Kidney tubule cell (primary cell): ENCODE data around the gene HLA-DQA2.
"Not testable (repeated sequence)": the region's sequence is repeated elsewhere in the genome, so short reads cannot be mapped to it uniquely, and the experiment has no call there.

Experiments
- DNase-seq: peaks from one replicate; pipeline ENCODE4 v3.0.0-alpha.2; 2018; ENCODE audit warnings: low spot score

The HLA-DQA2 gene

GRCh38 chr6:32741031-32741960 is at the start of gene HLA-DQA2:
TSS of gene HLA-DQA2 (plus strand) at chr6:32741391. CDS start at chr6:32741444, 53 bp downstream.
- no peak for DNase-seq

GRCh38 chr6:32692019-32692418 is 49.2 kb upstream of the HLA-DQA2 start:
- peak; percentile 38 for DNase-seq

DNA sequence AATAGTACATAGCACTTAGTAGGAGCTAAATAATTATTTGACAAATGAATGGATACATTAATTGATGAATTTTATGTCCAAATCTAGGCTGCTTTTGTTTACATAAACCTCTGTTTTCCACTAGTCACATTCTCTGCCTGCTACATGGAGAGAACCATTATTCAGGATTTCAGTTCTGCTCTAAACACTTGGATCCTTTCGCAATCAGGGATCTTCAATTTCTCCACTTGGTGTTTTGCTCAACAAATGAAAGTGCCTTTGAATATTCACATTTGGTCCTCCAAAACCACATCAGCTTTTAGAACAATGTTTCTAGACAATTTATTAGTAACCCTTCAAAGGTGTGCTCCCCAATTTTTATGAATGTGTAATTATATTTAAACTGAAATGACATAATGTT is 44.2 kb upstream of the HLA-DQA2 start:
- no peak for DNase-seq

- peak; percentile 67 for DNase-seq
Observed at GRCh38 chr6:32700391-32701040, 40.7 kb upstream of the HLA-DQA2 start.

DNA sequence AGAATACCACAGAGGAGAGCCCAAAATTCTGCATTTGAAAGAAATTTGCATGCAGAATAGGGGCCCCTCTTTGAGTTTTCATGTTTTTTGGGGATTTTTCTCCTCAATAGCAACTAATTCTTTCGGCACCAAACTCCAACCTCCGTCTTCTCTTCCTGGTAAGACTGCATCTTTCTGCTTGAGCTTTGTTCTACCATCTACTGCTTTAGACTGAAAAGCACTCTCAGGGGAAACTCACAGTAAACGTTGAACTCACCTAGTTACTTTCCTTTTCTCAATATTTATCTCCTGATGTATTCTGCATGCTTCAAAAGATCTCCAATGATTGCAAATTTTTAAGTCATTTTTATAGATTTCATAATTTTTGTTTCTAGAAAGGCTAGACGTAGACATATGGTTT is 37.8 kb upstream of the HLA-DQA2 start:
- DNase-seq: no peak

DNA sequence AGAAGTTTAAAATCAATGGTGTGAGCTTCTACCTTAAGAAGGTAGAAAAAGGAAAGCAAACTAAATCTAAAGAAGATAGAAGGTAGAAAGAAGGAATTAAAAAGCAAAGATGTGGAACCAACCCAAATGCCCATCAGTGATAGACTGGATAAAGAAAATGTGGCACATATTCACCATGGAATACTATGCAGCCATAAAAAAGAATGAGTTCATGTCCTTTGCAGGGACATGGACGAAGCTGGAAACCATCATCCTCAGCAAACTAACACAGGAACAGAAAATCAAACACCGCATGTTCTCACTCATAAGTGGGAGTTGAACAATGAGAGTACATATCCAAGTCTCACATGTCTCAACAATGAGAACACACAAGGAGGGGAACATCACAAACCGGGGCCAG is 36.0 kb upstream of the HLA-DQA2 start:
- DNase-seq: not testable (repeated sequence)

DNA sequence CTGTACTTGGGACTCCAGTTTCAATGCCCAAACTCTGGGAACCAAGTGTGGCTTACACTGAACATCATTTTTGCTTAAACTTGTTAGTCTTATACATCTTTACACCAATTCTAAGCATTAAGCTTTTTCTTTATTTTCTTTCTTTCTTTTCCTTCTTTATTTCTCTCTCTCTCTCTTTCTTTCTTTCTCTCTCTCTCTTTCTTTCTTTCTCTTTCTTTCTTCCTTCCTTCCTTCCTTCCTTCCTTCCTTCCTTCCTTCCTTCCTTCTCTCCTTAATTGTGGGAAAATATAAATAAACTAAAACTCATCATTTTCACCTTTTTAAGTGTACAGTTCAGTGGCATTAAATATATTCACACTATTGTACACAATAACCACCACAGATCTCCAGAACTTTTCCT is 31.6 kb upstream of the HLA-DQA2 start:
- DNase-seq: no peak

DNA sequence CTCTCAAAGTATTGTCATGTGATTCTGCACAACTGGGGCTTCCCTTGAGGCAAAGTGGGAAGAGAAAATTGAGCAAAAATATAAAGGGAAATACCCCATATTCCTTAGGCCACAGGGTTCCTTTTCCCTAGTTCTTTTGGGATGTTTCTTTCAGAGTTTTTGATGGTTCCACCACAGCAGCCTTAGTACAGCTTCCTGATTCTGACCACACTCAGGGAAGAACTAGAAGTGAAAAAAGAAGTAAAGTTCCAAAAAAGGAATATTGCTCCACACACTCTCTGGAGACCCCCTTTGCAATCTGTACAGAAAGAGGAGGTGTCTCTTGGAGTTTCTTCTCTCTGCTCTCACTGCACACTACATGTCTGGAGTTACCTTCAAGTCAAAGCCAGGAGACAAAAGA is 27.9 kb upstream of the HLA-DQA2 start:
- DNase-seq: no peak

- DNase-seq: no peak
Observed at GRCh38 chr6:32716396-32716795, 24.8 kb upstream of the HLA-DQA2 start.

- DNase-seq: no peak
Observed at GRCh38 chr6:32718879-32719278, 22.3 kb upstream of the HLA-DQA2 start.

GRCh38 chr6:32738126-32738525 is 3.1 kb upstream of the HLA-DQA2 start:
- DNase-seq: no peak

- no peak for DNase-seq
Observed at GRCh38 chr6:32742374-32742773, 1.2 kb downstream of the HLA-DQA2 start.

- DNase-seq: no peak
Observed at GRCh38 chr6:32744776-32745175, 3.6 kb downstream of the HLA-DQA2 start.

DNA sequence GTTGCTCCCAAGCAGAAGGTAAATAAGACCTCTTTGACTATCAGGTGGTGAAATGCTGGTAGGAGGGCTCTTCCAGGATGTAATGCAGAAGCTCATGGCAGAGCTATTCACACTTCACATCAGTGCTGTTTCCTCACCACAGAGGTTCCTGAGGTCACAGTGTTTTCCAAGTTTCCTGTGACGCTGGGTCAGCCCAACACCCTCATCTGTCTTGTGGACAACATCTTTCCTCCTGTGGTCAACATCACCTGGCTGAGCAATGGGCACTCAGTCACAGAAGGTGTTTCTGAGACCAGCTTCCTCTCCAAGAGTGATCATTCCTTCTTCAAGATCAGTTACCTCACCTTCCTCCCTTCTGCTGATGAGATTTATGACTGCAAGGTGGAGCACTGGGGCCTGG is 4.5 kb downstream of the HLA-DQA2 start:
- not testable (repeated sequence) for DNase-seq

DNA sequence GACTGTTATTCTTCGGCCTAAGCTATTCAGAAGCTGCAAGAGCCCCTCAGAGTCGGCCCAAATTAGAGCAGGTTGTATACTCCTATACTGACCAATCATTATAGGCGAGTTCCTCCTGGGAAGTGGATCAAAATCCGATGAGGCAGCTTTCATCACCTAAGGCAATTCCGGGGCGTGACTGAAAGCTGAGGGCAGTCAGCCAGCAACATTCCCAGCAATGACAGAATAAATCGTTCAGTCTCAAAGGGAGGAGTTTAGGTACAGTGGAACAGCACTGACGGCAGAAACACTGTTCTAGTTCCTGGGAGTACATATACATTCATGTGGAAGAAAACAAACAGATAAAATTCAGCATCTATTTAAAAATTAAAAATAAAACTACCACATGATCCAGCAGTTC is 11.4 kb downstream of the HLA-DQA2 start:
- DNase-seq: peak; percentile 7

GRCh38 chr6:32759669-32760068 is 18.5 kb downstream of the HLA-DQA2 start:
- DNase-seq: no peak

GRCh38 chr6:32761072-32761471 is 19.9 kb downstream of the HLA-DQA2 start:
- DNase-seq: no peak

DNA sequence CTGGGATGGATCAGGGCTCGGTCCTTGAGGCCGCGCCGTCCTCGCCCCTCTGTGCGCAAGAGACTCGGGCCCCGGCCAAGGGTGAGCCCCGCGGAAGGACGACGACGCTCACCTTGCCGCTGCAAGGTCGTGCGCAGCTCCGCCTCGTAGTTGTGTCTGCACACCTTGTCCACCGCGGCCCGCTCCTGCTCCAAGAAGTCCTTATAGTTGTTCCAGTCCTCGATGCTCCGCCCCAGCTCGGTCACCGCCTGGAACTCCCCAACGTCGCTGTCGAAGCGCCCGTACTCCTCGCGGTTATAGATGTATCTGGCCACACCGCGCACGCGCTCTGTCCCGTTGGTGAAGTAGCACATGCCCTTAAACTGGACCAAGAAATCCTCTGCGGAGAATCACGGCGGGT is 20.4 kb downstream of the HLA-DQA2 start:
- no peak for DNase-seq

- no peak for DNase-seq
Observed at GRCh38 chr6:32763421-32763820, 22.2 kb downstream of the HLA-DQA2 start, which contains the start of gene HLA-DQB2. TSS of gene HLA-DQB2 (minus strand) at chr6:32763532. CDS start at chr6:32763470, 62 bp downstream.

- no peak for DNase-seq
Observed at GRCh38 chr6:32764048-32764447, 22.9 kb downstream of the HLA-DQA2 start.

GRCh38 chr6:32772656-32773055 is 31.5 kb downstream of the HLA-DQA2 start:
- peak; percentile 62 for DNase-seq

GRCh38 chr6:32774426-32774825 is 33.2 kb downstream of the HLA-DQA2 start:
- DNase-seq: no peak

DNA sequence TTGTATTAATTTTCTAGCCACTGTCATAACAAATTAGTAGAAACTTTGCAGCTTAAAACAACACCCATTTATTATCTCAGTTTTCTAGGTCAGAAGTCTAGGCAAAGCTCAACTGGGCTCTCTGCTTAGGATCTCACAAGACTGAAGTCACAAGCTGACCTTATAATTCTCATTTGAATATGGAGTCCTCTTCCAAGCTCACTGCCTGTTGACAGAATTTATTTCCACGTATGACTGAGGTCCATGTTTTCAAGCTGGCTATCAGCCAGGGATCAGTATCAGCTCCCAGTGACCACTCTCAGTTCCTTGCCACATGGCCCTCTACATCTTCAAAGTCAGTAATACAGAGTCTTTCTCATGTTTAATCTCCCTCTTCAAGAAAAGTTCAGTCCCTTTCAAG is 33.9 kb downstream of the HLA-DQA2 start:
- DNase-seq: no peak
